DOHH2 (cell line): ENCODE measurements around the gene TTC33.
A peak's percentile ranks its signal among the peaks of the same experiment; 100 is the strongest.

Experiments
- H3F3A ChIP-seq: fragments of 200-600 bp; sonication (generic), shearing (Covaris generic); 2 replicates; pipeline ENCODE4 v1.6.0; 2016; ENCODE audit warnings: antibody characterized with exemption, mild to moderate bottlenecking; ENCODE audit not compliant: control insufficient read depth, insufficient read depth
- H3K27ac ChIP-seq: fragments of 200-600 bp; sonication (generic); 2 replicates; pipeline ENCODE4 v1.5.1; 2014; ENCODE audit warnings: low read depth, mild to moderate bottlenecking, low read length, moderate library complexity
- H3K27me3 ChIP-seq: fragments of 200-600 bp; sonication (generic); 2 replicates; pipeline ENCODE4 v1.6.1; 2014; ENCODE audit warnings: mild to moderate bottlenecking, low read length, mixed read lengths; ENCODE audit not compliant: control insufficient read depth
- H3K36me3 ChIP-seq: fragments of 200-600 bp; sonication (generic); 2 replicates; pipeline ENCODE4 v1.6.1; 2014; ENCODE audit warnings: mild to moderate bottlenecking, low read length, moderate library complexity, mixed read lengths; ENCODE audit not compliant: control insufficient read depth
- H3K4me1 ChIP-seq: fragments of 200-600 bp; sonication (generic); 2 replicates; pipeline ENCODE4 v1.6.1; 2014; ENCODE audit warnings: mild to moderate bottlenecking, low read length, mixed read lengths; ENCODE audit not compliant: control insufficient read depth
- H3K4me2 ChIP-seq: fragments of 200-600 bp; sonication (generic); 2 replicates; pipeline ENCODE4 v1.6.0; 2014; ENCODE audit warnings: mild to moderate bottlenecking, low read length, moderate library complexity
- H3K4me3 ChIP-seq: fragments of 200-600 bp; sonication (generic); 2 replicates; pipeline ENCODE4 v1.5.1; 2014; ENCODE audit warnings: mild to moderate bottlenecking, low read length, mixed read lengths
- H3K79me2 ChIP-seq: fragments of 200-600 bp; sonication (generic); 2 replicates; pipeline ENCODE4 v1.6.1; 2014; ENCODE audit warnings: mild to moderate bottlenecking, low read length, mixed read lengths; ENCODE audit not compliant: control insufficient read depth
- H3K9me2 ChIP-seq: fragments of 200-600 bp; sonication (generic); replicated peaks from 2 replicates; pipeline ENCODE4 v1.6.1; 2014; ENCODE audit warnings: mild to moderate bottlenecking, low read length, mixed read lengths; ENCODE audit not compliant: control insufficient read depth
- H3K9me3 ChIP-seq: fragments of 200-600 bp; sonication (generic); 2 replicates; pipeline ENCODE4 v1.6.1; 2014; ENCODE audit warnings: antibody characterized with exemption, low read length, mixed read lengths; ENCODE audit not compliant: control insufficient read depth, insufficient read depth
- H4K20me1 ChIP-seq: fragments of 200-600 bp; sonication (generic); 2 replicates; pipeline ENCODE4 v1.6.0; 2014; ENCODE audit warnings: low read depth, mild to moderate bottlenecking, antibody characterized with exemption, low read length, moderate library complexity; ENCODE audit not compliant: control insufficient read depth, insufficient read depth
- EZH2phosphoT487 ChIP-seq: fragments of 200-600 bp; sonication (generic); IDR thresholded peaks from 2 replicates; pipeline ENCODE4 v1.6.1; 2017; ENCODE audit warnings: borderline replicate concordance, mild to moderate bottlenecking, antibody characterized with exemption, low read length, moderate library complexity, mixed read lengths
- TF ChIP-seq, protein P1 (sequence below): fragments of 200-600 bp; sonication (generic); IDR thresholded peaks from one replicate; pipeline ENCODE4 v1.5.1; 2014; ENCODE audit warnings: antibody characterized with exemption, mild to moderate bottlenecking, low read depth, low read length; ENCODE audit not compliant: poor library complexity, severe bottlenecking

TTC33 gene

DNA sequence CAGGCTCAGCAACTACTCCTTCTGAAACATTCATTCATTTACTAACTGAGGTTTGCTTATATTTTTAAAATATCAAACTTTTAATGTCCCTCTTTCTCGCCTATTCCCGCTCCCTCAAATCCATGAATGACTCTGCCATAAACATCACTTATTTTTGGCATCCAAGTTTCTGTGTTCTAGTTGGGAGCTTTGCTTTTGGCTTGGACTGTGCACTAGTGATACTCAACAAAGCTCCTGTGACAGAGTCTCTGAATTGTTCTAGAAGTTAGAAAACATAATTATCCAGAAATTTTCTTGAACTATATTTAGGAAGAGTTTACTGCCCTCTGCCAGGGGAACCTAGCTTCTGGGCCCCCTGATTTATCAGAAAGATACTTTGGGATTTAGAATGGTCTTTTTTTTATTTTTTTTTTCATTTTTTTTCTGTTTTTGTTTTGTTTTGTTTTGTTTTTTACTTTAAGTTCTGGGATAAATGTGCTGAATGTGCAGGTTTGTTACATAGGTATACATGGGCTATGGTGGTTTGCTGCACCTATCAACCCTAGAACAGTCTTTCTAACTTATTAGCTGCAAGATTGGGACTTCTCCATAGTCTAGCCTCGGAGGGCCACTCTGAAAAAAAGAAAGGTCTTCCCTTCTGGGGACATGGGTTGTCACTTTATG is 140.7 kb downstream of the TTC33 start:
- Histone ChIP-seq H3K4me1 (peaks cover 36% of the 10 kb centered on the region), H3K36me3 (no peaks in the 10 kb centered on the region), H3K4me3 (peak overlapping the region; percentile 27; the same call in 1 of the 2 replicates), H3K79me2 (no peaks in the 10 kb centered on the region), H3F3A (no peaks in the 10 kb centered on the region), H3K27me3 (no peaks in the 10 kb centered on the region), H3K9me3 (no peaks in the 10 kb centered on the region), H4K20me1 (no peaks in the 10 kb centered on the region), H3K4me2 (peak overlapping the region; percentile 39), H3K9me2 (no peaks in the 10 kb centered on the region), H3K27ac (no peak overlapping the region)
- TF ChIP-seq, protein P1, sequence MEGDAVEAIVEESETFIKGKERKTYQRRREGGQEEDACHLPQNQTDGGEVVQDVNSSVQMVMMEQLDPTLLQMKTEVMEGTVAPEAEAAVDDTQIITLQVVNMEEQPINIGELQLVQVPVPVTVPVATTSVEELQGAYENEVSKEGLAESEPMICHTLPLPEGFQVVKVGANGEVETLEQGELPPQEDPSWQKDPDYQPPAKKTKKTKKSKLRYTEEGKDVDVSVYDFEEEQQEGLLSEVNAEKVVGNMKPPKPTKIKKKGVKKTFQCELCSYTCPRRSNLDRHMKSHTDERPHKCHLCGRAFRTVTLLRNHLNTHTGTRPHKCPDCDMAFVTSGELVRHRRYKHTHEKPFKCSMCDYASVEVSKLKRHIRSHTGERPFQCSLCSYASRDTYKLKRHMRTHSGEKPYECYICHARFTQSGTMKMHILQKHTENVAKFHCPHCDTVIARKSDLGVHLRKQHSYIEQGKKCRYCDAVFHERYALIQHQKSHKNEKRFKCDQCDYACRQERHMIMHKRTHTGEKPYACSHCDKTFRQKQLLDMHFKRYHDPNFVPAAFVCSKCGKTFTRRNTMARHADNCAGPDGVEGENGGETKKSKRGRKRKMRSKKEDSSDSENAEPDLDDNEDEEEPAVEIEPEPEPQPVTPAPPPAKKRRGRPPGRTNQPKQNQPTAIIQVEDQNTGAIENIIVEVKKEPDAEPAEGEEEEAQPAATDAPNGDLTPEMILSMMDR = no peak
- TF ChIP-seq EZH2phosphoT487 = no peak

DNA sequence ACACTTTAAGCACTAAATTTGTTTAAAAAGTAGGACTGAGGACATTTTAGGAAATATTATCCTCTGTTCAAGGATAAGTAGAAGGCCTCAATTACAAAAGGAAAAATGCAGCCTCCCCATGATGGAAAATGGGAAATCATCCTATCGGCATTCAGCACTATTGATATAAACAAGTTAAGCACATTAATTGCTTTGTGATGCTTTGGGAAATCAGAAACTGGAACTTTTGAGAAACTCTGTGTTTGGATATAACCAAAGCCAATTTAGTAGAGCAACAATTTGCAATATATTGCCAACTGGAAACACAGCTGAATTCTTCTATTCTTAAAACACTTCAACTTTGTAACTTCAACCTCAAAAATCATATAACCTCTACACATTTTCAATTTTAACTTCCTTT is 141.3 kb downstream of the TTC33 start:
- no peak overlapping the region for H3K4me3 ChIP-seq
- no peak overlapping the region for H3K27ac ChIP-seq
- TF ChIP-seq EZH2phosphoT487 = no peak
- TF ChIP-seq, protein P1 = no peak
- no peaks in the 10 kb centered on the region for H3K9me2 ChIP-seq
- no peaks in the 10 kb centered on the region for H4K20me1 ChIP-seq
- no peak overlapping the region for H3K4me2 ChIP-seq
- no peaks in the 10 kb centered on the region for H3F3A ChIP-seq
- no peaks in the 10 kb centered on the region for H3K79me2 ChIP-seq
- peaks cover 36% of the 10 kb centered on the region for H3K4me1 ChIP-seq
- H3K27me3 ChIP-seq = no peaks in the 10 kb centered on the region
- H3K9me3 ChIP-seq = no peaks in the 10 kb centered on the region
- H3K36me3 ChIP-seq = no peaks in the 10 kb centered on the region

GRCh38 chr5:40607202-40607601 is 148.6 kb downstream of the TTC33 start:
- Histone ChIP-seq H3K79me2 (peaks cover 14% of the 10 kb centered on the region), H3K4me2 (peak overlapping the region; percentile 71), H3K9me3 (no peaks in the 10 kb centered on the region), H3K4me1 (peaks cover 60% of the 10 kb centered on the region), H3K27ac (no peak overlapping the region; the same call in 1 of the 2 replicates), H3F3A (0 out of 2 replicates have a peak, but pooled peaks cover 8% of the 10 kb centered on the region), H4K20me1 (no peaks in the 10 kb centered on the region), H3K4me3 (no peak overlapping the region), H3K27me3 (no peaks in the 10 kb centered on the region), H3K9me2 (no peaks in the 10 kb centered on the region), H3K36me3 (peaks cover 5% of the 10 kb centered on the region; the same call in 1 of the 2 replicates)
- TF ChIP-seq, protein P1 = no peak
- no peak for TF ChIP-seq EZH2phosphoT487
